GM23248 (cell line): Measurements from ENCODE around the gene CHRM1.

Experiments
- EZH2 ChIP-seq: fragments of 200-600 bp; sonication (generic); IDR thresholded peaks from 2 replicates; pipeline ENCODE4 v1.6.1; 2018; ENCODE audit warnings: antibody characterized with exemption, mild to moderate bottlenecking; ENCODE audit not compliant: insufficient read depth, poor library complexity, severe bottlenecking
- EZH2phosphoT487 ChIP-seq: fragments of 200-600 bp; sonication (generic); IDR thresholded peaks from 2 replicates; pipeline ENCODE4 v1.6.1; 2018; ENCODE audit warnings: antibody characterized with exemption, moderate library complexity, mild to moderate bottlenecking, low read depth; ENCODE audit not compliant: insufficient read depth

DNA sequence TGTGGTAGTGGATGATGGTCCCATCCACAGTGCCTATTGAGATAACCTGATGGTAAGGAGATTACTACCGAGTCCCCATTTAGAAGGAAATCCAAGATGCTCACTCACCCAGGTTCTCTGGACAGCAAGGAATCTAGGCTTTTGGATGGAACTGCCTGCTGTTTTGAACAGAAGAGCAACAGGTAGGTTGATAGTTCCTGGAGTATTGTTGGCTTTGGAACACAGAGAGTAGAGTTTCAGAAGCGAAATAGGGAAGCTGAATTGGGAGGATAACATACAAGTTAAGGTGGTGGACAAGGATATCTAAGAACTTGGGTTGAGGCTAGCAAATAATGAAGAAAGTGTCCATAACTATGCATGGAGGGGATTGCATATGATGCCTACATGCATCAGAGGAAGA, 36.0 kb upstream of the CHRM1 start:
- TF ChIP-seq EZH2 (no peak), EZH2phosphoT487 (no peak)
